Natural killer cell (primary cell): ENCODE results near the gene ACOT7. TPM values are rescaled to one million over a fixed set of nuclear protein-coding genes. Genes with fewer than 3 reads are reported as not detected.

ENCODE experiments used
- ATAC-seq, 3 donors: fragments of 150-1000 bp in 2 of 3; fragments of 200-7000 bp in 1 of 3; cut with Tn5 transposase; 1 replicate in 1 of 3; 2 replicates in 2 of 3; pipeline ENCODE4 v1.10.0; 2021; ENCODE audit warnings: mild to moderate bottlenecking in 2 of 3, moderate library complexity in 2 of 3
- DNase-seq, 2 donors: peaks; one replicate each; pipeline versions ENCODE4 v3.0.0 to v3.0.0-alpha.2; 2013 to 2021; ENCODE audit warnings: mixed read lengths in 1 of 2
- H3K27ac ChIP-seq: one replicate; pipeline ENCODE4 v1.5.1; 2013; ENCODE audit warnings: mild to moderate bottlenecking, low read length
- H3K27me3 ChIP-seq: one replicate; pipeline ENCODE4 v1.6.1; 2013; ENCODE audit warnings: low read length; ENCODE audit not compliant: control insufficient read depth, insufficient read depth
- H3K36me3 ChIP-seq: one replicate; pipeline ENCODE4 v1.6.1; 2013; ENCODE audit warnings: low read length; ENCODE audit not compliant: control insufficient read depth, insufficient read depth
- H3K4me1 ChIP-seq: one replicate; pipeline ENCODE4 v1.6.1; 2013; ENCODE audit warnings: low read length; ENCODE audit not compliant: control insufficient read depth, insufficient read depth
- H3K4me3 ChIP-seq: one replicate; pipeline ENCODE4 v1.5.1; 2013; ENCODE audit warnings: low read length
- H3K9me3 ChIP-seq: one replicate; pipeline ENCODE4 v1.6.1; 2013; ENCODE audit warnings: low read length; ENCODE audit not compliant: control insufficient read depth, insufficient read depth
- H3K27ac Mint-ChIP-seq, 2 donors: one replicate each; pipeline ENCODE4 v1.8.0; 2022; ENCODE audit warnings: mild to moderate bottlenecking in 2 of 2, mixed read lengths in 2 of 2, moderate library complexity in 1 of 2
- H3K27me3 Mint-ChIP-seq, 2 donors: one replicate each; pipeline ENCODE4 v1.8.0; 2022; ENCODE audit warnings: low read depth in 2 of 2, mixed read lengths in 2 of 2
- H3K36me3 Mint-ChIP-seq: one replicate; pipeline ENCODE4 v1.8.0; 2022; ENCODE audit warnings: mixed read lengths
- H3K4me1 Mint-ChIP-seq, 2 donors: one replicate each; pipeline ENCODE4 v1.8.0; 2022; ENCODE audit warnings: mixed read lengths in 2 of 2
- H3K4me3 Mint-ChIP-seq: one replicate; pipeline ENCODE4 v1.8.0; 2022; ENCODE audit warnings: mild to moderate bottlenecking, moderate library complexity, mixed read lengths
- H3K9me3 Mint-ChIP-seq, 2 donors: one replicate each; pipeline ENCODE4 v1.8.0; 2022; ENCODE audit warnings: mixed read lengths in 2 of 2
- CTCF ChIP-seq: fragments of 200-600 bp; IDR thresholded peaks from one replicate; pipeline ENCODE4 v1.8.0; 2022; ENCODE audit warnings: antibody characterized with exemption
- WGBS: methylation state at CpG from one replicate; pipeline ENCODE4 v1.1.7; 2013; ENCODE audit warnings: missing lambda C conversion rate; ENCODE audit not compliant: insufficient coverage; 5-methylcytosine and 5-hydroxymethylcytosine counted together
- intact Hi-C: fragments of 100-400 bp; cut with micrococcal nuclease; formaldehyde crosslinking; loops from one replicate; pipeline ENCODE4 v1.14.2; 2022
- total RNA-seq, 4 donors: library from RNA; stranded (reverse); fragments of 120-200 nt in 1 of 4; gene quantifications; one replicate each; pipeline versions ENCODE4 v1.2.3 to v1.2.4, GENCODE V29; 2013 to 2022

The ACOT7 gene
- total RNA-seq, 3 donors from 2014 or later (not counting 1 experiment from before 2014, with no cell fraction given): 11.5 to 16.9 (median 15.4) TPM

GRCh38 chr1:6410248-6410893 lies 16.8 kb upstream of the ACOT7 start:
- 91% methylated on average over 12 of the region's 13 CpGs for WGBS
- Mint-ChIP-seq H3K4me3 (no peak overlapping the region), H3K9me3 (no peaks in the 10 kb centered on the region), H3K4me1 (peaks cover 0 to 5% of the 10 kb centered on the region in 2 donors), H3K27ac (no peak overlapping the region), H3K36me3 (no peaks in the 10 kb centered on the region), H3K27me3 (peaks cover 18 to 31% of the 10 kb centered on the region in 2 donors)
- ATAC-seq (no peak), DNase-seq (no peak)
- Histone ChIP-seq H3K4me3 (no peak overlapping the region), H3K9me3 (no peaks in the 10 kb centered on the region), H3K27me3 (peaks cover 7% of the 10 kb centered on the region), H3K4me1 (peaks cover 5% of the 10 kb centered on the region), H3K36me3 (no peaks in the 10 kb centered on the region), H3K27ac (no peak overlapping the region)
- intact Hi-C loops: no loop called here
- no peak for TF ChIP-seq CTCF

- ATAC-seq (no peak), DNase-seq (no peak)
- Histone ChIP-seq H3K27ac (no peak overlapping the region), H3K4me3 (no peak overlapping the region), H3K36me3 (no peaks in the 10 kb centered on the region), H3K4me1 (peaks cover 5% of the 10 kb centered on the region), H3K27me3 (peaks cover 11% of the 10 kb centered on the region), H3K9me3 (no peaks in the 10 kb centered on the region)
- no peak for TF ChIP-seq CTCF
- H3K36me3 Mint-ChIP-seq: no peaks in the 10 kb centered on the region
- H3K4me1 Mint-ChIP-seq: peaks cover 0 to 11% of the 10 kb centered on the region in 2 donors
- H3K27me3 Mint-ChIP-seq: peaks cover 16 to 33% of the 10 kb centered on the region in 2 donors
- no peak overlapping the region for H3K4me3 Mint-ChIP-seq
- intact Hi-C loops: no loop called here
- no peaks in the 10 kb centered on the region for H3K9me3 Mint-ChIP-seq
- no CpG with 5 or more reads among the region's 6 CpGs for WGBS
- H3K27ac Mint-ChIP-seq: no peak overlapping the region
Measured at GRCh38 chr1:6409733-6410132, 16.2 kb upstream of the ACOT7 start.

GRCh38 chr1:6409053-6409452 lies 15.5 kb upstream of the ACOT7 start:
- intact Hi-C loops: no loop called here
- DNase-seq (no peak), ATAC-seq (no peak)
- Histone ChIP-seq H3K4me3 (no peak overlapping the region), H3K27ac (no peak overlapping the region), H3K36me3 (no peaks in the 10 kb centered on the region), H3K27me3 (peaks cover 7% of the 10 kb centered on the region), H3K4me1 (no peaks in the 10 kb centered on the region), H3K9me3 (no peaks in the 10 kb centered on the region)
- H3K9me3 Mint-ChIP-seq: no peaks in the 10 kb centered on the region
- no peak for TF ChIP-seq CTCF
- H3K27ac Mint-ChIP-seq: no peak overlapping the region
- H3K4me1 Mint-ChIP-seq: peaks cover 0 to 8% of the 10 kb centered on the region in 2 donors
- 89% methylated on average over 4 of the region's 4 CpGs for WGBS
- peaks cover 9 to 27% of the 10 kb centered on the region in 2 donors for H3K27me3 Mint-ChIP-seq
- no peak overlapping the region for H3K4me3 Mint-ChIP-seq
- H3K36me3 Mint-ChIP-seq: no peaks in the 10 kb centered on the region

GRCh38 chr1:6408023-6408422 lies 14.5 kb upstream of the ACOT7 start:
- WGBS: 94% methylated on average over 3 of the region's 6 CpGs
- ATAC-seq (no peak), DNase-seq (no peak)
- H3K4me1 ChIP-seq: no peaks in the 10 kb centered on the region
- no peak overlapping the region for H3K27ac Mint-ChIP-seq
- peaks cover 6% of the 10 kb centered on the region for H3K27me3 ChIP-seq
- no peak for TF ChIP-seq CTCF
- H3K27me3 Mint-ChIP-seq: peaks cover 8 to 25% of the 10 kb centered on the region in 2 donors
- no peaks in the 10 kb centered on the region for H3K36me3 Mint-ChIP-seq
- H3K36me3 ChIP-seq: no peaks in the 10 kb centered on the region
- H3K27ac ChIP-seq: no peak overlapping the region
- intact Hi-C loops: no loop called here
- H3K4me1 Mint-ChIP-seq: peaks cover 0 to 8% of the 10 kb centered on the region in 2 donors
- H3K9me3 ChIP-seq: no peaks in the 10 kb centered on the region
- H3K4me3 ChIP-seq: no peak overlapping the region
- no peaks in the 10 kb centered on the region for H3K9me3 Mint-ChIP-seq
- no peak overlapping the region for H3K4me3 Mint-ChIP-seq
